Hepatocyte (in vitro differentiated cells): Measurements from ENCODE around the gene IGF2BP3. TPM values are rescaled to one million over a fixed set of nuclear protein-coding genes. Genes with fewer than 3 reads are reported as not detected.

ENCODE experiments used
- DNase-seq: peaks from one replicate; pipeline ENCODE4 v3.0.0-alpha.2; 2016; ENCODE audit warnings: low spot score
- H2AFZ ChIP-seq: fragments of 200-600 bp; sonication (generic); 2 replicates; pipeline ENCODE4 v1.6.0; 2016; ENCODE audit warnings: antibody characterized with exemption, mild to moderate bottlenecking
- H3K27ac ChIP-seq: fragments of 200-600 bp; sonication (generic); 2 replicates; pipeline ENCODE4 v1.5.1; 2016; ENCODE audit warnings: mild to moderate bottlenecking
- H3K27me3 ChIP-seq: fragments of 200-600 bp; sonication (generic); 2 replicates; pipeline ENCODE4 v1.6.1; 2016
- H3K36me3 ChIP-seq: fragments of 200-600 bp; sonication (generic); replicated peaks from 2 replicates; pipeline ENCODE4 v1.5.1; 2016; ENCODE audit warnings: low read depth; ENCODE audit not compliant: insufficient read depth
- H3K4me1 ChIP-seq: fragments of 200-600 bp; sonication (generic); 2 replicates; pipeline ENCODE4 v1.5.1; 2016; ENCODE audit warnings: mild to moderate bottlenecking, moderate library complexity; ENCODE audit not compliant: insufficient read depth
- H3K4me2 ChIP-seq: fragments of 200-600 bp; sonication (generic); 2 replicates; pipeline ENCODE4 v1.6.0; 2016
- H3K4me3 ChIP-seq: fragments of 200-600 bp; sonication (generic); 2 replicates; pipeline ENCODE4 v1.5.1; 2016; ENCODE audit warnings: mild to moderate bottlenecking
- H3K79me2 ChIP-seq: fragments of 200-600 bp; sonication (generic); 2 replicates; pipeline ENCODE4 v1.6.0; 2017; ENCODE audit warnings: mild to moderate bottlenecking
- H3K9me2 ChIP-seq: fragments of 200-600 bp; sonication (generic); replicated peaks from 2 replicates; pipeline ENCODE4 v1.6.0; 2017; ENCODE audit warnings: mild to moderate bottlenecking; ENCODE audit not compliant: insufficient read depth
- H3K9me3 ChIP-seq: fragments of 200-600 bp; sonication (generic); 2 replicates; pipeline ENCODE4 v1.5.1; 2016; ENCODE audit warnings: low read depth, mild to moderate bottlenecking
- H4K20me1 ChIP-seq: fragments of 200-600 bp; sonication (generic); 2 replicates; pipeline ENCODE4 v1.6.0; 2016; ENCODE audit warnings: mild to moderate bottlenecking; ENCODE audit not compliant: insufficient read depth, poor library complexity, severe bottlenecking
- CTCF ChIP-seq: fragments of 200-600 bp; sonication (generic); IDR thresholded peaks from 2 replicates; pipeline ENCODE4 v1.5.1; 2016; ENCODE audit warnings: antibody characterized with exemption, mild to moderate bottlenecking; ENCODE audit not compliant: poor library complexity
- EZH2 ChIP-seq: fragments of 200-600 bp; sonication (generic); IDR thresholded peaks from 2 replicates; pipeline ENCODE4 v1.6.1; 2016; ENCODE audit warnings: antibody characterized with exemption, mild to moderate bottlenecking, borderline replicate concordance
- EZH2phosphoT487 ChIP-seq: fragments of 200-600 bp; sonication (generic); IDR thresholded peaks from one replicate; pipeline ENCODE4 v1.6.1; 2018; ENCODE audit warnings: antibody characterized with exemption, mild to moderate bottlenecking, low read depth, moderate library complexity; ENCODE audit not compliant: unreplicated experiment, severe bottlenecking
- whole genome bisulfite sequencing: methylation state at CpG from one replicate; pipeline ENCODE4 v1.1.6; 2016; ENCODE audit warnings: low lambda C conversion rate; ENCODE audit errors: missing lambda C conversion rate; 5-methylcytosine and 5-hydroxymethylcytosine counted together
- polyA plus RNA-seq: library from polyadenylated mRNA; unstranded; fragments of >200 nt; fragmentation: Nextera tagmentation; extraction: Ambion mirVana; gene quantifications from 2 replicates; pipeline ENCODE4 v1.2.1, GENCODE V29; 2016
- total RNA-seq: library from RNA; depleted of rRNA; stranded (reverse); fragments of >200 nt; gene quantifications from 2 replicates; pipeline ENCODE4 v1.2.3, GENCODE V29; 2014

The IGF2BP3 gene
- total and polyA plus RNA-seq, 2 experiments from 2014 or later, result 28.9 to 73.1 TPM

DNA sequence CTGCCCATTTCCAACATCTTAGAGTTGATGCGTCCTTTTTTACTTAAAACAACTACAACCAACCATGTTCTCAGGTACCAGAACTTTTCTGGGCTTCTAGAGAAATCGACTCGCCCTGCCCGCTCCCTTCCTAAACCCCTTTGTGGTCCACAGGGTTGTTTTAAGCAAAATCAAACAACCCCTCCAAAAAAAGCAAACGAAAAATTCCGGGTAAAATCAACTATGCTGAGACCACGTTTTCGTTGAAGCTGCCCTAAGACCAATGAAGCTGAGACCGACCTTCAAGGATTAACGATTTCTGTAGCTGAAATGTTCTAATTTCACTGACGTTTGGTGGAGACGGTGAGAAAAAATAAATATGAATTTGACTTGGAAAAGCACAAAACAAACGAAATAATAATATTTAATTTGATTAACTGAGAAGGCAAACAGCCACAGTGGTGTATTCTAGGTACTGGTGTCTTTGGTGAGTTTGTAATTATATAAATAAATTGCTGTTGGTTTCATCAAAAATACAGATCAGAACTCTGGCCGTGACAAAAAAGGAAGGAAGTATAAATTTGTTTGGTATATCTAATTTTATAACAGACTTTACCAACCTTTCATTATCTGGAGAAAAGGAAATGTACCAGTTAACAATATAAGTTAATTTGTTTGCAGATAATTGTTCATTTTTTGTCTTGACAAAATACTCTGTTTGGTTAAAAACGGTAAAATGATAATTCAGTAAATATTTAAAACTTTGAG is 4.7 kb upstream of the IGF2BP3 start:
- Histone ChIP-seq H3K9me2 (no peaks in the 10 kb centered on the region), H3K4me2 (peak overlapping the region; percentile 80), H3K27me3 (no peaks in the 10 kb centered on the region), H3K9me3 (no peaks in the 10 kb centered on the region), H4K20me1 (no peaks in the 10 kb centered on the region), H2AFZ (peak overlapping the region; percentile 75), H3K4me3 (peak overlapping the region; percentile 46), H3K79me2 (peaks cover 20% of the 10 kb centered on the region), H3K27ac (peak overlapping the region; percentile 79), H3K4me1 (peaks cover 8% of the 10 kb centered on the region), H3K36me3 (no peaks in the 10 kb centered on the region)
- no peak for DNase-seq
- 1% methylated on average over 15 of the region's 15 CpGs for WGBS
- TF ChIP-seq EZH2 (no peak), CTCF (no peak), EZH2phosphoT487 (no peak)

DNA sequence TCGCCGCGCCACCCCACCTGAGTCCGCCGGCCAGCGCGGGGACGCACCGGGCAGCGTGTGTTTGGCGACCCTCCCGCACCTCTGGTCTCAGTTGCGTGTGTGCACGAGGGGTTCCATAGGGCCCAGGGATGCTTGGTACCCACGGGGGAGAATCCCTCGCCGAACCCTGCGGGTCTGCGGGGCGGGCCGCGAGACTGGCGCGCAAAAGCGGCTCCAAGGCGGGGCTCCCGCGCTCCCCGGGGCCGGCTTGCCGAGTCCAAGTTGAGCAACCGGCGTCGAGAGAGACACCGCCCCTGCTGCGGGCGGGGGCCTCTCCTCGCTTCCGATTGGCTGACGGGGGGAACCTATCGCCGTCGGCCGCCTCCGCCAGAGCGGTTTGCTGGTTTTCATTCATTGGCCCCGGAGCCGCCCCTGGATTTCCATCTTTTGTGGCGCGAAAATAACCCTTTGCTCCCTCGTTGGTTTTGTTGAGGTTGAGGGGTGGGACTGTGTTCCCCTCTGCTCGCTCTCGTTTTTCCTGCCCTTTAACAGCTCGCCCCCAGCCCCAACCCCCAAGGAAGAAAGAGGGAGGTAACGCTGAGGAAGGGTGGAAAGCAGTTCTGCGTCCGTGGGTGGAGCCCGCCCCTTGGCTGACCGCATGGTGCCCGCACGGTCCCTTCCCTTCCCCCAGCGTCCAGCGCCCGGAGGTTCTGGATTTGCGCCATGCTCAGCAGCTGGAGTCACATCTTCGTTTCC is 4.0 kb upstream of the IGF2BP3 start:
- H3K27me3 ChIP-seq, result no peaks in the 10 kb centered on the region
- H3K9me3 ChIP-seq, result no peaks in the 10 kb centered on the region
- no peaks in the 10 kb centered on the region for H3K36me3 ChIP-seq
- peak overlapping the region; percentile 75 for H2AFZ ChIP-seq
- WGBS, result under 1% methylated on average over 63 of the region's 66 CpGs
- H3K4me3 ChIP-seq, result peak overlapping the region; percentile 46
- peaks cover 8% of the 10 kb centered on the region for H3K4me1 ChIP-seq
- H4K20me1 ChIP-seq, result no peaks in the 10 kb centered on the region
- peak overlapping the region; percentile 98 for H3K27ac ChIP-seq
- peak; percentile 98 for DNase-seq
- H3K9me2 ChIP-seq, result no peaks in the 10 kb centered on the region
- H3K4me2 ChIP-seq, result peak overlapping the region; percentile 93
- TF ChIP-seq CTCF (no peak), EZH2phosphoT487 (no peak), EZH2 (no peak)
- peaks cover 24% of the 10 kb centered on the region for H3K79me2 ChIP-seq

GRCh38 chr7:23473844-23474093 is 3.5 kb upstream of the IGF2BP3 start:
- peak overlapping the region; percentile 98 for H3K27ac ChIP-seq

More at GRCh38 chr7:23473844-23474093, 3.5 kb upstream of the IGF2BP3 start:
- Histone ChIP-seq H3K79me2 (peaks cover 29% of the 10 kb centered on the region), H3K9me3 (no peaks in the 10 kb centered on the region), H3K27me3 (no peaks in the 10 kb centered on the region), H3K36me3 (no peaks in the 10 kb centered on the region), H2AFZ (peak overlapping the region; percentile 17), H3K9me2 (no peaks in the 10 kb centered on the region), H3K4me2 (peak overlapping the region; percentile 93), H3K4me3 (peak overlapping the region; percentile 46), H4K20me1 (no peaks in the 10 kb centered on the region), H3K4me1 (peaks cover 8% of the 10 kb centered on the region)
- DNase-seq, result peak; percentile 55
- 0% methylated on average over 23 of the region's 23 CpGs for WGBS
- TF ChIP-seq EZH2phosphoT487, result no peak
- TF ChIP-seq CTCF, result no peak
- TF ChIP-seq EZH2, result no peak
